Hepatocyte (in vitro differentiated cells): ENCODE results near the gene VAPB. TPM values are rescaled to one million over a fixed set of nuclear protein-coding genes. Genes with fewer than 3 reads are reported as not detected.
A peak's percentile ranks its signal among the peaks of the same experiment; 100 is the strongest.

Experiments
- DNase-seq: peaks from one replicate; pipeline ENCODE4 v3.0.0-alpha.2; 2016; ENCODE audit warnings: low spot score
- H2AFZ ChIP-seq: fragments of 200-600 bp; sonication (generic); 2 replicates; pipeline ENCODE4 v1.6.0; 2016; ENCODE audit warnings: antibody characterized with exemption, mild to moderate bottlenecking
- H3K27ac ChIP-seq: fragments of 200-600 bp; sonication (generic); 2 replicates; pipeline ENCODE4 v1.5.1; 2016; ENCODE audit warnings: mild to moderate bottlenecking
- H3K27me3 ChIP-seq: fragments of 200-600 bp; sonication (generic); 2 replicates; pipeline ENCODE4 v1.6.1; 2016
- H3K36me3 ChIP-seq: fragments of 200-600 bp; sonication (generic); replicated peaks from 2 replicates; pipeline ENCODE4 v1.5.1; 2016; ENCODE audit warnings: low read depth; ENCODE audit not compliant: insufficient read depth
- H3K4me1 ChIP-seq: fragments of 200-600 bp; sonication (generic); 2 replicates; pipeline ENCODE4 v1.5.1; 2016; ENCODE audit warnings: mild to moderate bottlenecking, moderate library complexity; ENCODE audit not compliant: insufficient read depth
- H3K4me2 ChIP-seq: fragments of 200-600 bp; sonication (generic); 2 replicates; pipeline ENCODE4 v1.6.0; 2016
- H3K4me3 ChIP-seq: fragments of 200-600 bp; sonication (generic); 2 replicates; pipeline ENCODE4 v1.5.1; 2016; ENCODE audit warnings: mild to moderate bottlenecking
- H3K79me2 ChIP-seq: fragments of 200-600 bp; sonication (generic); 2 replicates; pipeline ENCODE4 v1.6.0; 2017; ENCODE audit warnings: mild to moderate bottlenecking
- H3K9me2 ChIP-seq: fragments of 200-600 bp; sonication (generic); replicated peaks from 2 replicates; pipeline ENCODE4 v1.6.0; 2017; ENCODE audit warnings: mild to moderate bottlenecking; ENCODE audit not compliant: insufficient read depth
- H3K9me3 ChIP-seq: fragments of 200-600 bp; sonication (generic); 2 replicates; pipeline ENCODE4 v1.5.1; 2016; ENCODE audit warnings: low read depth, mild to moderate bottlenecking
- H4K20me1 ChIP-seq: fragments of 200-600 bp; sonication (generic); 2 replicates; pipeline ENCODE4 v1.6.0; 2016; ENCODE audit warnings: mild to moderate bottlenecking; ENCODE audit not compliant: insufficient read depth, poor library complexity, severe bottlenecking
- CTCF ChIP-seq: fragments of 200-600 bp; sonication (generic); IDR thresholded peaks from 2 replicates; pipeline ENCODE4 v1.5.1; 2016; ENCODE audit warnings: antibody characterized with exemption, mild to moderate bottlenecking; ENCODE audit not compliant: poor library complexity
- EZH2 ChIP-seq: fragments of 200-600 bp; sonication (generic); IDR thresholded peaks from 2 replicates; pipeline ENCODE4 v1.6.1; 2016; ENCODE audit warnings: antibody characterized with exemption, mild to moderate bottlenecking, borderline replicate concordance
- EZH2phosphoT487 ChIP-seq: fragments of 200-600 bp; sonication (generic); IDR thresholded peaks from one replicate; pipeline ENCODE4 v1.6.1; 2018; ENCODE audit warnings: antibody characterized with exemption, mild to moderate bottlenecking, low read depth, moderate library complexity; ENCODE audit not compliant: unreplicated experiment, severe bottlenecking
- WGBS: methylation state at CpG from one replicate; pipeline ENCODE4 v1.1.6; 2016; ENCODE audit warnings: low lambda C conversion rate; ENCODE audit errors: missing lambda C conversion rate; 5-methylcytosine and 5-hydroxymethylcytosine counted together
- polyA plus RNA-seq: library from polyadenylated mRNA; unstranded; fragments of >200 nt; fragmentation: Nextera tagmentation; extraction: Ambion mirVana; gene quantifications from 2 replicates; pipeline ENCODE4 v1.2.1, GENCODE V29; 2016
- total RNA-seq: library from RNA; depleted of rRNA; stranded (reverse); fragments of >200 nt; gene quantifications from 2 replicates; pipeline ENCODE4 v1.2.3, GENCODE V29; 2014

Gene VAPB
- total and polyA plus RNA-seq, 2 experiments from 2014 or later: 32.1 to 49.6 TPM

- H3K27ac ChIP-seq: no peak overlapping the region
- H2AFZ ChIP-seq: no peak overlapping the region
- H4K20me1 ChIP-seq: peaks cover 18% of the 10 kb centered on the region
- H3K9me3 ChIP-seq: no peaks in the 10 kb centered on the region
- DNase-seq: no peak
- H3K79me2 ChIP-seq: peaks cover 91% of the 10 kb centered on the region
- no peak overlapping the region for H3K4me3 ChIP-seq
- peaks cover 11% of the 10 kb centered on the region for H3K4me1 ChIP-seq
- TF ChIP-seq EZH2 (no peak), EZH2phosphoT487 (no peak), CTCF (no peak)
- no peaks in the 10 kb centered on the region for H3K36me3 ChIP-seq
- no peaks in the 10 kb centered on the region for H3K9me2 ChIP-seq
- 95% methylated on average over 2 of the region's 2 CpGs for WGBS
- no peak overlapping the region for H3K4me2 ChIP-seq
- H3K27me3 ChIP-seq: no peaks in the 10 kb centered on the region
Measured at GRCh38 chr20:58431134-58431533, 42.1 kb downstream of the VAPB start.

GRCh38 chr20:58432186-58432954 lies 43.3 kb downstream of the VAPB start:
- 91% methylated on average over 3 of the region's 3 CpGs for WGBS
- H3K27ac ChIP-seq: no peak overlapping the region
- no peak for DNase-seq
- no peaks in the 10 kb centered on the region for H3K36me3 ChIP-seq
- peaks cover 90% of the 10 kb centered on the region for H3K79me2 ChIP-seq
- no peak overlapping the region for H3K4me3 ChIP-seq
- no peaks in the 10 kb centered on the region for H3K27me3 ChIP-seq
- H3K4me2 ChIP-seq: no peak overlapping the region
- H4K20me1 ChIP-seq: peaks cover 16% of the 10 kb centered on the region
- TF ChIP-seq CTCF (no peak), EZH2 (no peak), EZH2phosphoT487 (no peak)
- H3K9me3 ChIP-seq: no peaks in the 10 kb centered on the region
- no peak overlapping the region for H2AFZ ChIP-seq
- H3K9me2 ChIP-seq: no peaks in the 10 kb centered on the region
- peaks cover 11% of the 10 kb centered on the region for H3K4me1 ChIP-seq

GRCh38 chr20:58433029-58433647 lies 44.1 kb downstream of the VAPB start:
- Histone ChIP-seq H3K4me2 (no peak overlapping the region), H3K27ac (peak overlapping the region; percentile 61), H3K4me1 (peaks cover 11% of the 10 kb centered on the region), H3K9me3 (no peaks in the 10 kb centered on the region), H3K79me2 (peaks cover 87% of the 10 kb centered on the region), H3K9me2 (no peaks in the 10 kb centered on the region), H4K20me1 (peaks cover 16% of the 10 kb centered on the region), H2AFZ (no peak overlapping the region), H3K27me3 (no peaks in the 10 kb centered on the region), H3K36me3 (no peaks in the 10 kb centered on the region), H3K4me3 (no peak overlapping the region)
- no peak for TF ChIP-seq EZH2phosphoT487
- DNase-seq: no peak
- WGBS: 96% methylated on average over 2 of the region's 2 CpGs

- 79% methylated on average over 1 of the region's 1 CpG for WGBS
- no peak for TF ChIP-seq CTCF
- no peak for TF ChIP-seq EZH2
- TF ChIP-seq EZH2phosphoT487: no peak
- no peaks in the 10 kb centered on the region for H3K9me3 ChIP-seq
- H3K27ac ChIP-seq: peak overlapping the region; percentile 61
- no peaks in the 10 kb centered on the region for H3K9me2 ChIP-seq
- DNase-seq: peak; percentile 31
- H3K4me1 ChIP-seq: peaks cover 11% of the 10 kb centered on the region
- no peak overlapping the region for H3K4me3 ChIP-seq
- no peaks in the 10 kb centered on the region for H3K36me3 ChIP-seq
- no peak overlapping the region for H2AFZ ChIP-seq
- no peaks in the 10 kb centered on the region for H3K27me3 ChIP-seq
- H3K4me2 ChIP-seq: no peak overlapping the region
- H3K79me2 ChIP-seq: peaks cover 86% of the 10 kb centered on the region
- H4K20me1 ChIP-seq: peaks cover 16% of the 10 kb centered on the region
Measured at GRCh38 chr20:58433759-58434158, 44.7 kb downstream of the VAPB start.
